Measurements from ENCODE around the gene FRYL.

DNA sequence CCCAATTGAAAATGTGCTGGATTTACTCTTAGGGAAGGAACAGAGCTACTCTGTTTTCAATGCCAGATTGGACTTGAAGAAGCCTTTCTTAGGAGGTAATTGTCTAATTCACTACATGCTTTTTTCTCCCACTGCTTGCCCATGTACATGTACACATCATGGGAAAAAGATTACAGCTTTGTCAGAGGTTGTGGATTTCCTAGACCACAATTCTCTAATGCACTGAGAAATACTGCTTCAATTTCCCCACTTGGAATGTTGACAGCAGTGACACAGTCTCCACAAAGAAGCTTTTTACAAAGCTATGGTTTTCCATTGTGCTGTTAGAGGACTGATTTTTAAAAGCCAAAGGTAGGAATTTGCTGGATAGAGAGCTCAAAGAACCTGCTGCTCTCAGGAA is 270.5 kb downstream of the FRYL start:
- TF ChIP-seq, protein P1, sequence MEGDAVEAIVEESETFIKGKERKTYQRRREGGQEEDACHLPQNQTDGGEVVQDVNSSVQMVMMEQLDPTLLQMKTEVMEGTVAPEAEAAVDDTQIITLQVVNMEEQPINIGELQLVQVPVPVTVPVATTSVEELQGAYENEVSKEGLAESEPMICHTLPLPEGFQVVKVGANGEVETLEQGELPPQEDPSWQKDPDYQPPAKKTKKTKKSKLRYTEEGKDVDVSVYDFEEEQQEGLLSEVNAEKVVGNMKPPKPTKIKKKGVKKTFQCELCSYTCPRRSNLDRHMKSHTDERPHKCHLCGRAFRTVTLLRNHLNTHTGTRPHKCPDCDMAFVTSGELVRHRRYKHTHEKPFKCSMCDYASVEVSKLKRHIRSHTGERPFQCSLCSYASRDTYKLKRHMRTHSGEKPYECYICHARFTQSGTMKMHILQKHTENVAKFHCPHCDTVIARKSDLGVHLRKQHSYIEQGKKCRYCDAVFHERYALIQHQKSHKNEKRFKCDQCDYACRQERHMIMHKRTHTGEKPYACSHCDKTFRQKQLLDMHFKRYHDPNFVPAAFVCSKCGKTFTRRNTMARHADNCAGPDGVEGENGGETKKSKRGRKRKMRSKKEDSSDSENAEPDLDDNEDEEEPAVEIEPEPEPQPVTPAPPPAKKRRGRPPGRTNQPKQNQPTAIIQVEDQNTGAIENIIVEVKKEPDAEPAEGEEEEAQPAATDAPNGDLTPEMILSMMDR (IDR thresholded peaks at IDR 0.05), result no peak
- TF ChIP-seq POLR2A (IDR thresholded peaks at IDR 0.05), result no peak

Measured in right lobe of liver (tissue), 4 donors.